HAP-1 (cell line): ENCODE data around the gene LAMTOR1.
"Not testable (repeated sequence)": the region's sequence is repeated elsewhere in the genome, so short reads cannot be mapped to it uniquely, and the experiment has no call there.

ENCODE experiments used
- DNase-seq, 2 experiments: peaks; one replicate each; pipeline ENCODE4 v3.0.0-alpha.2; 2016 to 2020; ENCODE audit warnings: low spot score in 2 of 2
- H3K27me3 ChIP-seq: fragments of 250-450 bp; sonication (Bioruptor Pico); 2 replicates; pipeline ENCODE4 v1.5.1; 2020; ENCODE audit warnings: low read depth, mild to moderate bottlenecking, moderate library complexity
- H3K36me3 ChIP-seq: fragments of 250-450 bp; sonication (Bioruptor Pico); replicated peaks from 2 replicates; pipeline ENCODE4 v1.5.1; 2020; ENCODE audit warnings: mild to moderate bottlenecking
- H3K4me1 ChIP-seq: fragments of 250-450 bp; sonication (Bioruptor Pico); 2 replicates; pipeline ENCODE4 v1.5.1; 2020; ENCODE audit warnings: mild to moderate bottlenecking
- H3K4me3 ChIP-seq: fragments of 250-450 bp; sonication (Bioruptor Pico); 2 replicates; pipeline ENCODE4 v1.5.1; 2020; ENCODE audit warnings: mild to moderate bottlenecking, moderate library complexity
- H3K9me3 ChIP-seq: fragments of 250-450 bp; sonication (Bioruptor Pico); 2 replicates; pipeline ENCODE4 v1.5.1; 2020; ENCODE audit warnings: mild to moderate bottlenecking, moderate library complexity
- in situ Hi-C: fragments of 300-500 bp; cut with MboI; formaldehyde crosslinking; loops from 3 replicates; pipeline ENCODE4 v1.14.3; 2020; ENCODE audit warnings: low sequenced_read_pairs, inconsistent platforms, mixed read lengths

Gene LAMTOR1

GRCh38 chr11:72102946-72103753 is at the start of gene LAMTOR1:
Gene LAMTOR1, minus strand, starts transcription at chr11:72103297. Its CDS starts 73 bp downstream, at chr11:72103224.
- DNase-seq = peak; percentile 97 to 99
- in situ Hi-C loops = no loop called here
- Histone ChIP-seq H3K4me1 (peaks cover 10% of the 10 kb centered on the region), H3K9me3 (no peaks in the 10 kb centered on the region), H3K27me3 (no peaks in the 10 kb centered on the region), H3K4me3 (peak within 1 kb of the TSS; percentile 99), H3K36me3 (peaks cover 28% of the 10 kb centered on the region)

DNA sequence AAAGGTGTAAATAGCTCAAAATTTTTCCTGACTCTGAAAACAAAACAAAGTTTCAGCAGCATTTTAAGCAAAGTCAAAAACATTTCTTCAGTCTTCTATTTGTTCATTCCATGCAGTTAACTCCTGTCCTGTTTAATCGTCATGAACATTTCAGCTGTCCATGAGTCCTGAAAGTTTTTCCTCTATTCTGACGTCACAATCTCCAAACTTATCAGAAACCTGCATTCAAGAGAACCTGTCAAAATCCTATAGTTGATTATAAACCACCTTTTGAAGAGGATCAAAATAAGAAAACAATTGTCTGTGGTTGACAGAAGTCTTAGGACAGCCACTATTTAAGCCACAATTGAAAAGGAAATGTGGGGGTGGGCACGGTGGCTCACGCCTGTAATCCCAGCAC is 47.8 kb upstream of the LAMTOR1 start:
- Histone ChIP-seq H3K27me3 (no peaks in the 10 kb centered on the region), H3K4me1 (peaks cover 9% of the 10 kb centered on the region), H3K9me3 (no peaks in the 10 kb centered on the region), H3K4me3 (no peak overlapping the region), H3K36me3 (no peaks in the 10 kb centered on the region; the same call in 1 of the 2 replicates)
- in situ Hi-C loops = no loop called here
- DNase-seq = no peak

DNA sequence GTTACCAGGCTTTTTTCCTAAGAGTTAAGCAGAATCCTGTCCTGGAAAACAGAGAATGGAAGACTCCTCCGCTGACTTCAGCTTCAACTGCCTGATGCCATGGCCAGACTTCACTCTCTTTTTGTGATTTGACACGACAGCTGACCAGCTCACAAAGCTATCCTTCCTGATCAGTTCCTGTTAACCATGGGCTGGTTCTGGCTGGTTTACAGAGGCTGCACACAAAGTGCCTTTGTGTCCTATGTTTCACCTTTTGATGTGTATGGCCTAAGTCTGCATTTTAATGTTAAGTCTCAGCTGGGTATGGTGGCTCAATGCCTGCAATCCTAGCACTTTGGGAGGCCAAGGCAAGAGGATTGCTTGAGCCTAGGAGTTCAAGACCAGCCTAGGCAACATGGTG is 43.5 kb upstream of the LAMTOR1 start:
- in situ Hi-C loops = no loop called here
- no peak for DNase-seq

DNA sequence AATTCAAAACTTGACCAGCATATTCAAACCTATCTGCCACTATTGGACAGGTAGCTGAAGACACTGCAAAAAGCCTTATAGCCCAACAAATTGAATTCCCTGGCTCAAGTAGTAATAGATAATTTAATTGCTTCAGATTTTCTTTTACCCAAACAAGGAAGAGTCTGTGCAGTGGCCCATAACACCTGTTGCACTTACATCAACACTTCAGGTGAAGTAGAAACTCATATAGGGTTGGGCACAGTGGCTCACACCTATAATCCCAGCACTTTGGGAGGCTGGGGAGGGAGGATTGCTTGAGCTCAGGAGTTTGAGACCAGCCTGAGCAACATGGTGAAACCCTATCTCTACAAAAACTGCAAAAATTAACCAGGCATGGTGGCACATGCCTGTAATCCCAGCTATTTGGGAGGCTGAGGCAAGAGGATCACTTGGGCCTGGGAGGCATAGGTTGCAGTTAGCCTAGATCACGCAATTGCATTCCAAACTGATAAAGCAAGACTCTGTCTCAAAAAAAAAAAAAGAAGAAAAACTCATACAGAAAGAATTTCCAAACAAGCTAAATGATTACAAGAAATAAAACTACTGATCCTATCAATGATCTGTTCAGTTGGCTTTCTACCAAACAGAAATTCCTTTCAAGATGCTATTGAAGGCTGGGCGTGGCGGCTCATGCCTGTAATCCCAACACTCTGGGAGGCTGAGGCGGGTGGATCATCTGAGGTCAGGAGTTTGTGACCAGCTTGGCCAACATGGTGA is 41.9 kb upstream of the LAMTOR1 start:
- Histone ChIP-seq H3K4me3 (no peak overlapping the region), H3K9me3 (no peaks in the 10 kb centered on the region), H3K4me1 (peaks cover 10% of the 10 kb centered on the region), H3K36me3 (no peaks in the 10 kb centered on the region; the same call in 1 of the 2 replicates), H3K27me3 (no peaks in the 10 kb centered on the region)
- in situ Hi-C loops = no loop called here
- DNase-seq = peak in 1 of 2 experiments; percentile 44

More for the DNA sequence above, 43.5 kb upstream of the LAMTOR1 start:
- Histone ChIP-seq H3K4me1 (peaks cover 16% of the 10 kb centered on the region), H3K4me3 (no peak overlapping the region), H3K27me3 (no peaks in the 10 kb centered on the region), H3K9me3 (no peaks in the 10 kb centered on the region), H3K36me3 (no peaks in the 10 kb centered on the region; the same call in 1 of the 2 replicates)

DNA sequence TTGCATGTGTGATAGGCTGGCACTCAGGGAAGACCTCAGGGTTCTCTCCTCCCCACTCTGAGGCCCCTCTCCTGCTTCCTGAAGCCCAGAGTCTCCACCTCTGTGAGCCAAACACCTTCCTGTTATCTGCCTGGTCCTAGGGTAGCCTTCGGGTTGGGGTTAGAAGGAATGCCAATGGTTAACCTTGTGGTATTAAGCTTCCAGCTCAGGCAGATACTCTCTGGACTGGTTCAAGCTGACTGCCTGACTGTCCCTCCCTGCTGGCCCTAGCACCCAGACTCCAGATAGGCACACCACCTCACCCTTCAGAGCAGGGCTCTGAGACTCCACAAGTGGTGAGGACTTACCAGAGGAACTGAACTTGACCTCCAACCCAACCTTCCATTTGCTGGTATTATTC is 39.4 kb upstream of the LAMTOR1 start:
- H3K27me3 ChIP-seq, in situ Hi-C loops, H3K9me3 ChIP-seq, DNase-seq, H3K36me3 ChIP-seq, H3K4me1 ChIP-seq, H3K4me3 ChIP-seq: not testable (repeated sequence)

GRCh38 chr11:72142086-72142485 is 39.0 kb upstream of the LAMTOR1 start:
- H3K27me3 ChIP-seq, H3K4me1 ChIP-seq, DNase-seq, H3K9me3 ChIP-seq, H3K4me3 ChIP-seq, H3K36me3 ChIP-seq, in situ Hi-C loops: not testable (repeated sequence)

DNA sequence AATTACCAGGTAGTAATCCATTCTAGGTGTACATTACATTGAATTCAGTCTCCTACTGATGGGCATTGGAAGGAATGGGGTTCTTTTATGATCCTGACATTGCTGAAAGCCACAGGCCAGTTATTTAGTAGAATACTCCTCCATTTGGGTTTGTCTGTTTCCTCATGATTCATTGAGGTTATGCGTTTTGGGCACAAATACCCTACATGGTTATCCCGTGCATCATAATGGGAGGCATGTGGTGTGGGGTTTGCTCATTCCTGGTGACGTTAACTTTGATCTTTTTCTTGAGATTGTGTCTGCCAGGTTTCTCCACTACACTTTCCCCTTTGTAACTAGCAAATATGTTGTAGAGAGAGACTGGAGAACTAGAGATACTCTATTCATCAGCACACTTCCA is 38.0 kb upstream of the LAMTOR1 start:
- Histone ChIP-seq H3K27me3 (no peaks in the 10 kb centered on the region), H3K4me3 (no peak overlapping the region), H3K4me1 (peaks cover 10% of the 10 kb centered on the region), H3K9me3 (no peaks in the 10 kb centered on the region), H3K36me3 (no peaks in the 10 kb centered on the region)
- DNase-seq = no peak
- in situ Hi-C loops = no loop called here

DNA sequence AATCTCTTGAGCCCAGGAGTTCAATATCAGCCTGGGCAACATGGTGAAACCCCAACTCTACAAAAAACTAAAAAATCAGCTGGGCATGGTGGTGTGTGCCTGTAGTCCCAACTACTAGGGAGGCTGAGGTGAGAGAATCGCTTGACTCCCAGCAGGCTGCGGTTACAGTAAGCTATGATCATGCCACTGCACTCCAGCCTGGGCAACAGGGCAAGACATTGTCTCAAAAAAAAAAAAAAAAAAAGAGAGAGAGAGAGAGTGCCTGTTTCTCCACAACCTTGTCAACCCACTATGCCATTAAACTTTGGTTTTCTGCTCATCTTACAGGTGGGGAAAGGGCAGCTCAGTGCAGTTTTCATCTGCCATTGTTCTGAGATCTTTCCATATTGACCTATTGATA is 37.6 kb upstream of the LAMTOR1 start:
- H3K9me3 ChIP-seq = no peaks in the 10 kb centered on the region
- no peaks in the 10 kb centered on the region for H3K27me3 ChIP-seq
- no peaks in the 10 kb centered on the region for H3K36me3 ChIP-seq
- in situ Hi-C loops = no loop called here
- H3K4me3 ChIP-seq = no peak overlapping the region
- no peak for DNase-seq
- H3K4me1 ChIP-seq = peaks cover 10% of the 10 kb centered on the region

- H3K4me3 ChIP-seq = no peak overlapping the region
- H3K36me3 ChIP-seq = no peaks in the 10 kb centered on the region
- no peaks in the 10 kb centered on the region for H3K9me3 ChIP-seq
- in situ Hi-C loops = no loop called here
- DNase-seq = no peak
- peaks cover under 1% of the 10 kb centered on the region; the same call in 1 of the 2 replicates for H3K4me1 ChIP-seq
- no peaks in the 10 kb centered on the region for H3K27me3 ChIP-seq
Measured at GRCh38 chr11:72139500-72139899, 36.4 kb upstream of the LAMTOR1 start.

GRCh38 chr11:72138821-72139390 is 35.8 kb upstream of the LAMTOR1 start:
- no peaks in the 10 kb centered on the region for H3K27me3 ChIP-seq
- no peak overlapping the region for H3K4me3 ChIP-seq
- in situ Hi-C loops = no loop called here
- no peaks in the 10 kb centered on the region for H3K36me3 ChIP-seq
- no peaks in the 10 kb centered on the region for H3K9me3 ChIP-seq
- no peaks in the 10 kb centered on the region for H3K4me1 ChIP-seq
- DNase-seq = no peak

DNA sequence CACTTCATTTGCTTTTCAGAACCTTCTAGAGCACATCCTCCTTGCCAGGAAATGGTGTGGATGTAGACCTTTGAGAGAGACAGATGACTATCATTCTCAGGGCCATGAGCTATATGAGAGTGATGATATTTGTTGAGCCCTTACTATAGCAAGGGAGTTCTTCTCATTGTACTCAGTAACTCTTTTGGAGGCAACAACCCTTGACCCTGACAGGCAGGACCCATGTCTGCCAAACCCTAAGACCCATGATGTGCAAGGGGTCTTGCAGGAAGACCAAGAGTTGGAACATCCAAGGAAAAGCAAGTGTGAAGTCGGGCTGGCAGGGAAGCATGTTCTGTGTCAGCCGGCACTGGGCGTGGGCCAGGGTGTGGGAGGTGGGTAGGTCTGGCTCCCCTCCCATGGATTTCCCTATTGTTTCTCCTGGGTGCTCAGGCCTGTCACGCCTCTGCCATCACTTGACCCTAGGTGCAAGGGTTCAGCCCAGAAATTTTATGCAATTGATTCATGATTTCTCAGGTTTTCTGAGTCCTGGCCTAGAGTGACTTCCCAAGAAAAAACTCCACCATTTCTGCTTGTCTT is 33.7 kb upstream of the LAMTOR1 start:
- Histone ChIP-seq H3K27me3 (no peaks in the 10 kb centered on the region), H3K9me3 (no peaks in the 10 kb centered on the region), H3K4me3 (no peak overlapping the region), H3K4me1 (no peaks in the 10 kb centered on the region), H3K36me3 (no peaks in the 10 kb centered on the region)
- in situ Hi-C loops = no loop called here
- DNase-seq = no peak

DNA sequence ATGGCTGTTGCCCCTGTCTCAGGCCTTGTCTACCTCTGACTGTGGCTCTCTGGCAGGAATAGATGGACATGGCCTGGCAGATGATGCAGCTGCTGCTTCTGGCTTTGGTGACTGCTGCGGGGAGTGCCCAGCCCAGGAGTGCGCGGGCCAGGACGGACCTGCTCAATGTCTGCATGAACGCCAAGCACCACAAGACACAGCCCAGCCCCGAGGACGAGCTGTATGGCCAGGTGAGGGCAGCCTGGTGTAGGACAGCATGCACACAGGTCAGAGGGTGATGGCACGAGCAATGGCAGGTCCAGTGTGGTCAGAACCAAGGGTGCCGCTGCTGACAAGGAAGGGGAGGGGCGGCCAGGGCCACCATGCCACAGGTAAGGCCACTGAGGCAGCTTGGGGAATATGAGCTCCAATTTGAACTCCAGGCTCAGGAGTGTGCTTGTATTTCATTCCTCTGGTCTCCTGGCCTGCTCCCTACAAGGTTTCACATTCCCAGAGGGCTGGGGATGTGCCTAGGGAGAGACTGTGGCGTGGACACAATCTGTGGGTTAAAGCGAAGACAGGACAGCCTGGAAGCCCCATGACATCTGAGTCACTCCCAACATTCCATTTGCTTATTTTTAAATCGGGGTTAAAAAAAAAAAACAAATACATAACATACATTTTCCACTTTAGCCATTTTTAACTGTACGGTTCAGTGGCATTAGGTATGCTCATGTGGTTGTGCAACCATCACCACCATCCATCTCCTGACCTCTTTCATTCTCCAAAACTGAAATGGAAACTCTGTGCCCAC is 33.0 kb upstream of the LAMTOR1 start:
- Histone ChIP-seq H3K36me3 (no peaks in the 10 kb centered on the region), H3K9me3 (no peaks in the 10 kb centered on the region), H3K27me3 (no peaks in the 10 kb centered on the region), H3K4me1 (no peaks in the 10 kb centered on the region), H3K4me3 (no peak overlapping the region)
- in situ Hi-C loops = no loop called here
- DNase-seq = no peak

GRCh38 chr11:72135473-72135872 is 32.4 kb upstream of the LAMTOR1 start, which contains the start of gene FOLR3:
Gene FOLR3, plus strand, starts transcription at chr11:72135725. Its CDS starts 228 bp downstream, at chr11:72135953.
- H3K36me3 ChIP-seq = not testable (repeated sequence)

More at GRCh38 chr11:72135473-72135872, 32.4 kb upstream of the LAMTOR1 start, which contains the start of gene FOLR3:
- H3K4me1 ChIP-seq, H3K9me3 ChIP-seq, H3K4me3 ChIP-seq, DNase-seq, H3K27me3 ChIP-seq, in situ Hi-C loops: not testable (repeated sequence)
